HEK293T (cell line): ENCODE data around the gene RIPPLY1.

Source experiments
- CTCF ChIA-PET: fragments of 350-600 bp; formaldehyde crosslinking; extraction: SDS; loops from one replicate; lab custom pipeline; 2021; ENCODE audit warnings: antibody characterized with exemption, inconsistent platforms; lab: Yijun Ruan, JAX
- POLR2A ChIA-PET: fragments of 350-600 bp; formaldehyde crosslinking; extraction: SDS; loops from one replicate; lab custom pipeline; 2020; ENCODE audit warnings: antibody characterized with exemption, inconsistent platforms; lab: Yijun Ruan, JAX
- DNase-seq: peaks from one replicate; pipeline ENCODE4 v3.0.0; 2012; ENCODE audit warnings: mixed read lengths; ENCODE audit errors: extremely low spot score
- ARNT ChIP-seq: fragments of 450-650 bp; IDR thresholded peaks from 2 replicates; pipeline ENCODE4 v1.6.1; 2017; ENCODE audit warnings: mild to moderate bottlenecking
- BHLHE40 ChIP-seq: fragments of 450-650 bp; IDR thresholded peaks from 2 replicates; pipeline ENCODE4 v1.6.1; 2016; ENCODE audit warnings: mild to moderate bottlenecking, moderate library complexity, borderline replicate concordance
- CTBP1 ChIP-seq: fragments of 450-650 bp; IDR thresholded peaks from 2 replicates; pipeline ENCODE4 v1.6.1; 2016; ENCODE audit warnings: borderline replicate concordance
- ELF4 ChIP-seq: fragments of 450-650 bp; IDR thresholded peaks from 2 replicates; pipeline ENCODE4 v1.6.1; 2017; ENCODE audit warnings: antibody characterized with exemption
- FOXA1 ChIP-seq: fragments of 450-650 bp; IDR thresholded peaks from 2 replicates; pipeline ENCODE4 v1.6.1; 2016; ENCODE audit warnings: mild to moderate bottlenecking
- FOXK2 ChIP-seq: fragments of 450-650 bp; IDR thresholded peaks from 2 replicates; pipeline ENCODE4 v1.6.1; 2016; ENCODE audit warnings: mild to moderate bottlenecking
- FOXM1 ChIP-seq: fragments of 450-650 bp; IDR thresholded peaks from 2 replicates; pipeline ENCODE4 v1.6.1; 2017; ENCODE audit warnings: mild to moderate bottlenecking, borderline replicate concordance
- HDGF ChIP-seq: fragments of 450-650 bp; IDR thresholded peaks from 2 replicates; pipeline ENCODE4 v1.6.1; 2017; ENCODE audit warnings: antibody characterized with exemption, borderline replicate concordance
- L3MBTL2 ChIP-seq: fragments of 450-650 bp; conservative IDR thresholded peaks from 2 replicates; pipeline ENCODE4 v1.6.1; 2016; ENCODE audit warnings: mild to moderate bottlenecking
- LEF1 ChIP-seq: fragments of 450-650 bp; IDR thresholded peaks from 2 replicates; pipeline ENCODE4 v1.6.1; 2017; ENCODE audit warnings: mild to moderate bottlenecking, borderline replicate concordance
- NFRKB ChIP-seq: fragments of 450-650 bp; IDR thresholded peaks from 2 replicates; pipeline ENCODE4 v1.6.1; 2016; ENCODE audit warnings: mild to moderate bottlenecking, moderate library complexity
- PKNOX1 ChIP-seq: fragments of 450-650 bp; IDR thresholded peaks from 2 replicates; pipeline ENCODE4 v1.6.1; 2016
- SP1 ChIP-seq: fragments of 450-650 bp; IDR thresholded peaks from 2 replicates; pipeline ENCODE4 v1.6.1; 2017
- SUZ12 ChIP-seq: fragments of 450-650 bp; IDR thresholded peaks from 2 replicates; pipeline ENCODE4 v1.6.1; 2016; ENCODE audit warnings: mild to moderate bottlenecking
- TARDBP ChIP-seq: fragments of 450-650 bp; IDR thresholded peaks from 2 replicates; pipeline ENCODE4 v1.6.1; 2016
- ZNF384 ChIP-seq: fragments of 450-650 bp; IDR thresholded peaks from 2 replicates; pipeline ENCODE4 v1.6.1; 2016

The RIPPLY1 gene

GRCh38 chrX:106927023-106927422, 23.9 kb upstream of the RIPPLY1 start:
- TF ChIP-seq L3MBTL2 (no peak), ARNT (no peak), PKNOX1 (no peak), ELF4 (no peak), SP1 (no peak), NFRKB (no peak), FOXK2 (no peak), LEF1 (no peak), HDGF (no peak), FOXM1 (no peak), SUZ12 (no peak), ZNF384 (no peak)
- CTCF ChIA-PET = no interaction called here
- DNase-seq = no peak
- POLR2A ChIA-PET = no interaction called here

- ChIA-PET POLR2A (no interaction called here), CTCF (no interaction called here)
- no peak for DNase-seq
- TF ChIP-seq FOXA1 (no peak), L3MBTL2 (no peak), ARNT (no peak)
These were observed 18.5 kb upstream of the RIPPLY1 start for GRCh38 chrX:106921637-106922036.

GRCh38 chrX:106919932-106920452, 16.9 kb upstream of the RIPPLY1 start, which contains the start of gene CLDN2:
Gene CLDN2 (plus strand): TSS chrX:106920402. CDS start chrX:106928229, 7,827 bp downstream.
- POLR2A ChIA-PET = no interaction called here
- CTCF ChIA-PET = no interaction called here
- DNase-seq = no peak
- TF ChIP-seq ELF4 (no peak), NFRKB (no peak), SUZ12 (no peak), FOXK2 (no peak), PKNOX1 (no peak)

- ChIA-PET POLR2A (no interaction called here), CTCF (no interaction called here)
- no peak for DNase-seq
These were observed 14.8 kb upstream of the RIPPLY1 start for GRCh38 chrX:106917830-106918500.

GRCh38 chrX:106912864-106913263, 9.7 kb upstream of the RIPPLY1 start:
- ChIA-PET CTCF (no interaction called here), POLR2A (interaction anchor here (0.6 kb wide), 1 partner anchor 27 kb away, joined by 3 read pairs; no protein-coding TSS in a partner anchor)
- no peak for DNase-seq
- TF ChIP-seq ELF4 (no peak), CTBP1 (no peak), ARNT (no peak), BHLHE40 (no peak), ZNF384 (no peak)

More at GRCh38 chrX:106917830-106918500, 14.8 kb upstream of the RIPPLY1 start:
- TF ChIP-seq BHLHE40 (no peak), LEF1 (no peak), SP1 (no peak), FOXK2 (no peak), CTBP1 (no peak), HDGF (no peak), NFRKB (no peak), SUZ12 (no peak), L3MBTL2 (no peak), ZNF384 (no peak)

GRCh38 chrX:106906361-106906760, 3.2 kb upstream of the RIPPLY1 start:
- POLR2A ChIA-PET = no interaction called here

More at GRCh38 chrX:106906361-106906760, 3.2 kb upstream of the RIPPLY1 start:
- CTCF ChIA-PET = interaction anchor here (4.1 kb wide), 1 partner anchor 12 kb away, joined by 22 read pairs; no protein-coding TSS in a partner anchor
- no peak for DNase-seq
- TF ChIP-seq FOXK2 (no peak), SUZ12 (no peak), L3MBTL2 (no peak), ELF4 (no peak), HDGF (no peak), FOXM1 (no peak), ARNT (no peak), ZNF384 (no peak), FOXA1 (no peak), TARDBP (no peak), NFRKB (no peak), BHLHE40 (no peak), CTBP1 (no peak), LEF1 (no peak), SP1 (no peak), PKNOX1 (no peak)
